ENCODE results near the gene PDE6B. TPM values are rescaled to one million over a fixed set of nuclear protein-coding genes. Genes with fewer than 3 reads are reported as not detected.

PDE6B gene
- total RNA-seq (2021) = 10.2 and 10.8 TPM in 2 replicates
- long read RNA-seq, transcript PDE6B-212 (22 exons, 3,232 nt) = major isoform, 11 of 60 reads
- long read RNA-seq, partial matches to known transcripts = 28 of 60 reads
- long read RNA-seq, other reads (novel, unspliced or antisense) = 19 of 60 reads

DNA sequence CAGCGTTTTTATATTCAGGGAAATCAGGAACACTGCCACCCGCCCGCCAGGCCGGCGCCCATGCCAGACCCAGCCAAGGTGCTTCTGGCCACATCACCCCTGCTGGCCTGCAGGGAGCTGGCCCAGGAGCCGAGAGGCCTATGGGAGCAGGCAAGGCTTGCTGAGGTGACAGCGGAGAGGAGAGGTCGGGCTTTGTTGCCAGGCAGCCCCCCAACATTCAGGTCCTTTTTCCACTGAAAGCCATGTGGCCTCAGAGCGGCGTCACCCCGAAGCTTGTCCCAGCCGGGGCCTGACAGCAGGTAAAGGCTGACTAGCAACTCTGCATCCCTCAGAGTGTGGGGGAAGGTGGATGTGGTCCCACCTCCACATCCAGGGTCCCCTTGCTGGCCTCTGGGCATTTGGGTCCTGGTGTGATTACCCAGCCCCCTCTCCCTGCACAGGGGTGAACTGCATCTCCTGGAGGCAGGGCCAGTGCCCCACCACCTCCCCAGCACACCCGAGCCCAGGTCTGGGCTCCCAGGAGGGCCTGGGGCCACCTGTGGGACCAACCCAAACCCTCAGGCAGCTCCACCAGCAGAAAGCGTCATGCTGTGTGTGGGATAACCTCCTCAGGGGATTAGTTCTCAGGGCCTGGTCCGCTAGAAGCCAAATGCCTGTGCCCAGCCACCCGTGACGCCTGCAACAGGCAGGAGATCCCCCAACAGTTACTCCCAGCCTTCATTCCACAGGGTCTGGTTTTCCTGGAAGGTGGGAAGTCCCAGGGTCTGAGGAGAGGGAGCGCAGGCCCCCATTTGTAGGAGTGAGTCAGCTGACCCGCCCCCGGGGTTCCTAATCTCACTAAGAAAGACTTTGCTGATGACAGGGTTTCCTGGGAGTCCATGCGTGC, at the start of gene PDE6B:
Gene PDE6B, plus strand, starts transcription at position 869 of the 886 bp plus-strand sequence. CDS start 54 bp downstream, outside the sequence.
- peak; percentile 61 for DNase-seq
- no peaks in the 10 kb centered on the region for H3K23me2 ChIP-seq (ENCODE audit: insufficient read length, low read depth, low read length, poor library complexity, severe bottlenecking)
- H3K27me3 Mint-ChIP-seq (ENCODE audit: low read depth) = peaks cover 25% of the 10 kb centered on the region
- no peak within 1 kb of the TSS for H2BK120ac ChIP-seq (ENCODE audit: low read depth, low read length, poor library complexity, severe bottlenecking)
- no peak within 1 kb of the TSS for H3K14ac ChIP-seq (ENCODE audit: insufficient read depth, low read length)
- H3K79me1 ChIP-seq (ENCODE audit: insufficient read depth, low read depth, low read length, poor library complexity, severe bottlenecking) = no peaks in the 10 kb centered on the region
- no peaks in the 10 kb centered on the region; a peak in 1 of 7 replicates for H3K36me3 Mint-ChIP-seq (ENCODE audit: insufficient read depth in 1 of 3, low read depth in 3 of 3)
- H3K27me3 ChIP-seq (ENCODE audit: insufficient read depth, low read length) = no peaks in the 10 kb centered on the region; the same call in 1 of the 2 replicates
- no peak within 1 kb of the TSS for H3T11ph ChIP-seq (ENCODE audit: low read length)
- no peak within 1 kb of the TSS for H2BK15ac ChIP-seq (ENCODE audit: low read depth, low read length)
- H2AFZ ChIP-seq (ENCODE audit: low read length) = no peak within 1 kb of the TSS
- H3K18ac ChIP-seq (ENCODE audit: insufficient read length, low read depth, low read length) = no peak within 1 kb of the TSS
- no peak within 1 kb of the TSS for H3K27ac ChIP-seq (ENCODE audit: insufficient read length, low read depth, low read length)
- H4K8ac ChIP-seq (replicated peaks; ENCODE audit: insufficient read length, low read depth, low read length) = no peak within 1 kb of the TSS
- no CpG with 5 or more reads among the region's 21 CpGs for WGBS (ENCODE audit: extremely low coverage, insufficient read length, low lambda C conversion rate)
- no peaks in the 10 kb centered on the region; the same call in 1 of the 2 replicates for H3K4me1 ChIP-seq (ENCODE audit: insufficient read depth, low read length)
- no peak within 1 kb of the TSS for H4K91ac ChIP-seq (ENCODE audit: insufficient read length, low read depth, low read length)
- H3K27ac Mint-ChIP-seq = peak within 1 kb of the TSS in 1 of 3 experiments; percentile 57; a peak in 2 of 7 replicates
- H2BK5ac ChIP-seq (ENCODE audit: insufficient read length, low read length) = no peak within 1 kb of the TSS
- H3K4me1 Mint-ChIP-seq = peaks cover 9 to 20% of the 10 kb centered on the region in 2 experiments
- no peaks in the 10 kb centered on the region for H3K9me3 ChIP-seq (ENCODE audit: control insufficient read depth, low read depth, low read length)
- no peak within 1 kb of the TSS for H2AK5ac ChIP-seq (ENCODE audit: insufficient read length, low read length)
- H3K23ac ChIP-seq (ENCODE audit: insufficient read length, low read depth, low read length) = no peak within 1 kb of the TSS
- TF ChIP-seq, protein P1, sequence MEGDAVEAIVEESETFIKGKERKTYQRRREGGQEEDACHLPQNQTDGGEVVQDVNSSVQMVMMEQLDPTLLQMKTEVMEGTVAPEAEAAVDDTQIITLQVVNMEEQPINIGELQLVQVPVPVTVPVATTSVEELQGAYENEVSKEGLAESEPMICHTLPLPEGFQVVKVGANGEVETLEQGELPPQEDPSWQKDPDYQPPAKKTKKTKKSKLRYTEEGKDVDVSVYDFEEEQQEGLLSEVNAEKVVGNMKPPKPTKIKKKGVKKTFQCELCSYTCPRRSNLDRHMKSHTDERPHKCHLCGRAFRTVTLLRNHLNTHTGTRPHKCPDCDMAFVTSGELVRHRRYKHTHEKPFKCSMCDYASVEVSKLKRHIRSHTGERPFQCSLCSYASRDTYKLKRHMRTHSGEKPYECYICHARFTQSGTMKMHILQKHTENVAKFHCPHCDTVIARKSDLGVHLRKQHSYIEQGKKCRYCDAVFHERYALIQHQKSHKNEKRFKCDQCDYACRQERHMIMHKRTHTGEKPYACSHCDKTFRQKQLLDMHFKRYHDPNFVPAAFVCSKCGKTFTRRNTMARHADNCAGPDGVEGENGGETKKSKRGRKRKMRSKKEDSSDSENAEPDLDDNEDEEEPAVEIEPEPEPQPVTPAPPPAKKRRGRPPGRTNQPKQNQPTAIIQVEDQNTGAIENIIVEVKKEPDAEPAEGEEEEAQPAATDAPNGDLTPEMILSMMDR (conservative IDR thresholded peaks at IDR 0.05) = peak; percentile 37; the same call in 1 of the 3 replicates
- H3K4ac ChIP-seq (ENCODE audit: low read depth, low read length) = no peak within 1 kb of the TSS
- no peaks in the 10 kb centered on the region for H3K79me2 ChIP-seq (ENCODE audit: insufficient read depth, low read length)
- H2BK20ac ChIP-seq (ENCODE audit: low read depth, low read length, poor library complexity, severe bottlenecking) = no peak within 1 kb of the TSS
- H3K4me3 Mint-ChIP-seq = no peak within 1 kb of the TSS
- no peak within 1 kb of the TSS for H2BK12ac ChIP-seq (ENCODE audit: insufficient read length, low read depth, low read length)
- H3K56ac ChIP-seq (ENCODE audit: insufficient read length, low read depth, low read length) = no peak within 1 kb of the TSS
- H4K20me1 ChIP-seq (ENCODE audit: control insufficient read depth, insufficient read depth, insufficient read length) = no peaks in the 10 kb centered on the region
- H3K4me2 ChIP-seq (ENCODE audit: insufficient read depth, insufficient read length, low read length) = no peak within 1 kb of the TSS
- H4K5ac ChIP-seq (ENCODE audit: insufficient read length, low read depth, low read length) = peak within 1 kb of the TSS; percentile 44
- H3K9ac ChIP-seq (ENCODE audit: extremely low read depth, insufficient read length, low read length) = no peak within 1 kb of the TSS
- no peaks in the 10 kb centered on the region; a peak in 1 of 5 replicates for H3K9me3 Mint-ChIP-seq

Measured in H9 (cell line).